ENCODE data around the gene ZNF14. TPM values are rescaled to one million over a fixed set of nuclear protein-coding genes. Genes with fewer than 3 reads are reported as not detected.
"Not testable (repeated sequence)": the region's sequence is repeated elsewhere in the genome, so short reads cannot be mapped to it uniquely, and the experiment has no call there.

ZNF14 gene
- total RNA-seq, result 10 to 100 TPM in 1 of 2 donors, 1 to 10 TPM in 1; 6.2 to 10.9 TPM
- polyA plus RNA-seq, result 1 to 10 TPM; 3.0 to 4.6 TPM
- long read RNA-seq, donor 1, transcript ZNF14-201 (4 exons, 2,949 nt), result major isoform, 6 of 8 reads
- long read RNA-seq, donor 1, partial matches to known transcripts, result 0 of 8 reads
- long read RNA-seq, donor 1, other reads (novel, unspliced or antisense), result 2 of 8 reads
- long read RNA-seq, donor 2, transcript ZNF14-201 (4 exons, 2,949 nt), result major isoform, 5 of 6 reads
- long read RNA-seq, donor 2, partial matches to known transcripts, result 0 of 6 reads
- long read RNA-seq, donor 2, other reads (novel, unspliced or antisense), result 1 of 6 reads

DNA sequence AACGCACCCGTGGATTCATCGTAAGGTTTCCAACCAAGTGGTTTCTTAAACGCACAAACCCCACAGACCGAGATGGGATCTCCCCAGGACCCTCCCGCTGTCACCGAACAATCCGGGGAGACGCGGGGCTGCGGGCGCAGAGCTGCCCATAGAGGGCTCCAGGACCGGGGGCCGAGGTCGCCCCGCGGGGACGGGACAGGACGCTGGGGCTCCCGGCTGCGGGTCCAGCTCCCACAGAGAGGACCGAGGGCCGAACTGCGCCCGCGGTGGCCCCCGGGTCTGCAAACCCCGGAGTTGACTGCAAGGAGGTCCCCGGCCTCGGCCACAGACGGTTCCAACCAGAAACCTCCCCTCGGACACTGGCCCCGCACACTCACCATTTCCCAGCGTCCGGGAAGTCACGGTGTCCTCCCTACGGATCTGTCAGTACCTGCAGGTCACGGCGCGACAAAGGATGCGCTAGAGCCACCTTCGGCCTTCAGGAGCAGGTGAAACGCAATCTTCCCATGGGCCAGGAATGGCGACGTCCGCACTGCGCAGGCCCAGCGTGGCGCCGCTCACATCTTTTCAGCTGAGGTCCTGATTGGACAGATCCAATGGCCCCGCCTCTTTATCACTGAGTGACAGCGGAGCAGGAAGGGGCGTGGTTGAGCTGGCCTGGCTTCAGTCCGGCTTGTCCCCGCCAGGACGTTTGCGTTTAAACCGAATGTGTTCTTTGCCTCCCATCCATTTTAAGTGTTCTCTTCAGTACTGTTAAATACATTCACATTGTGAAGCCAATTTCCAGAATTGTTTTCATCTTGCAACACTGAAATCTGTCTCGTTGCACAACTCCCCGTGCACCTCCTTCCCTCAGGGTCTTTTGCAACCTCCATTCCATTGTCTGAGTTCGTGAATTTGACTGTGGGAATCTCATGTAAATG lies at the start of gene ZNF14:
Gene ZNF14 (minus strand): TSS at position 534 of the 923 bp plus-strand sequence. CDS start 154 bp downstream, at position 380.
- intact Hi-C loops (cut with DNase I), result loop anchor here (5.0 kb wide), 2 partner anchors 66 to 89 kb away; partner anchors contain the start of genes ZNF506 (in 2 of the 2) and ZNF101 (in 1 of the 2)
- peak within 1 kb of the TSS in 1 of 2 donors; percentile 38 for H3K27ac ChIP-seq (ENCODE audit: low read depth in 1 of 2, low read length in 2 of 2)

DNA sequence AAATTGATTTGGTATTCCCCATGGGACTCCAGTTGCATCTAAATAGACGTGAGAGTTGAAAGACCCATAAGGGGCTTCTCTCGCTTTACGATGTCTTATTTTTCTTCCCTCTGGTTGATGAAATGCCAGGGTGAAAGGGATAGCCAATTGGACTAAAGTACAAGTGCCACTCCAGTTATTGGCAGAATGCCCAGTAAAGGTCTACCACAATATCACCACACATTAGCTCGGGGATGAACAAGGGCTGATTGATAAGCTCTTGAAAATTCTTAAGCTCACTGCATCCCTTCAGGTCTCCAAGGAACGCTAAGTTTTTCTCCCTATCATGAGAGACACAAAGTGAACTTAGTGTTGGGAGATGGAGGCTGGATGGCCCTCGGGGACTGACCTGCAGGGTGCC lies 48.9 kb upstream of the ZNF14 start:
- 73 to 76% methylated on average over 6 of the region's 6 CpGs for WGBS, 2 donors
- intact Hi-C loops (cut with DNase I); ATAC-seq (ENCODE audit: low FRiP score): not testable (repeated sequence)

More for the DNA sequence above, at the start of gene ZNF14:
- Histone ChIP-seq H3K36me3 (ENCODE audit: control insufficient read depth in 1 of 2, insufficient read depth in 2 of 2, low read length in 1 of 2) (no peaks in the 10 kb centered on the region), H3K9me3 (ENCODE audit: control insufficient read depth, low read length) (peaks cover 5% of the 10 kb centered on the region), H3K4me3 (ENCODE audit: low read length in 2 of 2) (peak within 1 kb of the TSS; percentile 86 to 92), H3K27me3 (ENCODE audit: control insufficient read depth in 1 of 2, insufficient read depth in 2 of 2, low read length in 1 of 2) (no peaks in the 10 kb centered on the region), H3K4me1 (ENCODE audit: control insufficient read depth in 1 of 2, insufficient read depth in 2 of 2, low read length in 2 of 2) (no peaks in the 10 kb centered on the region)
- 1% methylated on average over 61 of the region's 61 CpGs for WGBS, 2 donors
- ATAC-seq (ENCODE audit: low FRiP score), result peak; percentile 100
- peak; percentile 96 for DNase-seq

GRCh38 chr19:19778666-19779065 lies 45.8 kb upstream of the ZNF14 start:
- Histone ChIP-seq H3K4me1 (ENCODE audit: control insufficient read depth in 1 of 2, insufficient read depth in 2 of 2, low read length in 2 of 2) (peaks cover 0 to 4% of the 10 kb centered on the region in 2 donors), H3K9me3 (ENCODE audit: control insufficient read depth, low read length) (no peaks in the 10 kb centered on the region), H3K4me3 (ENCODE audit: low read length in 2 of 2) (no peak overlapping the region), H3K36me3 (ENCODE audit: control insufficient read depth in 1 of 2, insufficient read depth in 2 of 2, low read length in 1 of 2) (no peaks in the 10 kb centered on the region), H3K27me3 (ENCODE audit: control insufficient read depth in 1 of 2, insufficient read depth in 2 of 2, low read length in 1 of 2) (no peaks in the 10 kb centered on the region), H3K27ac (ENCODE audit: low read depth in 1 of 2, low read length in 2 of 2) (no peak overlapping the region)
- ATAC-seq (ENCODE audit: low FRiP score), result no peak
- intact Hi-C loops (cut with DNase I), result loop anchor here in 1 of 2 donors (5.0 to 10.0 kb wide), 3 partner anchors 44 to 116 kb away; partner anchors contain the start of genes ATP13A1, ZNF253 and ZNF506
- DNase-seq, result no peak
- 71 to 79% methylated on average over 2 of the region's 2 CpGs for WGBS, 2 donors

More for the DNA sequence above, 48.9 kb upstream of the ZNF14 start:
- H3K27ac ChIP-seq (ENCODE audit: low read depth in 1 of 2, low read length in 2 of 2); H3K4me1 ChIP-seq (ENCODE audit: control insufficient read depth in 1 of 2, insufficient read depth in 2 of 2, low read length in 2 of 2); H3K9me3 ChIP-seq (ENCODE audit: control insufficient read depth, low read length); H3K36me3 ChIP-seq (ENCODE audit: control insufficient read depth in 1 of 2, insufficient read depth in 2 of 2, low read length in 1 of 2); H3K4me3 ChIP-seq (ENCODE audit: low read length in 2 of 2); H3K27me3 ChIP-seq (ENCODE audit: control insufficient read depth in 1 of 2, insufficient read depth in 2 of 2, low read length in 1 of 2); DNase-seq: not testable (repeated sequence)

DNA sequence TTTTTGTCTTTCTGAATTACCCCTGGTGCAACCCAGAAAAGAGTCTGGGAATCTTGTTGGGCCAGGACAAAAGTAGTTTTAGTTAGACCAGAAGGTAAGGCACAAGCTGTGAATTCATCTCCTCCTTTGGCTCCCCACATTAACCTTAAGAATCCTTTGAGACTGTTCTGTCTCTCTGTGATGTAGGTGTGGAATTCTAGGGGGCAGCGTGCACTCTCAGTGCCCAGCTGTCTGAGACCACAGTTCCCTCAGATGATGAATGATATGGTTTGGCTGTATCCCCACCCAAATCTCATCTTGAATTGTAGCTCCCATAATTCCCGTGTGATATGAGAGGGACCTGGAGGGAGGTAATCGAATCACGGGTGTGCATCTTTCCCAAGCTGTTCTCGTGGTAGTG lies 44.8 kb upstream of the ZNF14 start:
- no peaks in the 10 kb centered on the region for H3K9me3 ChIP-seq (ENCODE audit: control insufficient read depth, low read length)
- DNase-seq (no peak), ATAC-seq (ENCODE audit: low FRiP score) (no peak)
- intact Hi-C loops (cut with DNase I), result loop anchor here (2.0 to 10.0 kb wide), 4 partner anchors 43 to 115 kb away; partner anchors contain the start of genes ZNF506 (in 2 of the 2), ATP13A1 (in 1 of the 2) and ZNF253 (in 1 of the 2)
- no peak overlapping the region for H3K4me3 ChIP-seq (ENCODE audit: low read length in 2 of 2)
- H3K4me1 ChIP-seq (ENCODE audit: control insufficient read depth in 1 of 2, insufficient read depth in 2 of 2, low read length in 2 of 2), result peaks cover 0 to 4% of the 10 kb centered on the region in 2 donors
- no peaks in the 10 kb centered on the region for H3K36me3 ChIP-seq (ENCODE audit: control insufficient read depth in 1 of 2, insufficient read depth in 2 of 2, low read length in 1 of 2)
- H3K27me3 ChIP-seq (ENCODE audit: control insufficient read depth in 1 of 2, insufficient read depth in 2 of 2, low read length in 1 of 2), result no peaks in the 10 kb centered on the region
- WGBS, 2 donors, result 68 to 72% methylated on average over 5 of the region's 5 CpGs
- no peak overlapping the region for H3K27ac ChIP-seq (ENCODE audit: low read depth in 1 of 2, low read length in 2 of 2)

DNA sequence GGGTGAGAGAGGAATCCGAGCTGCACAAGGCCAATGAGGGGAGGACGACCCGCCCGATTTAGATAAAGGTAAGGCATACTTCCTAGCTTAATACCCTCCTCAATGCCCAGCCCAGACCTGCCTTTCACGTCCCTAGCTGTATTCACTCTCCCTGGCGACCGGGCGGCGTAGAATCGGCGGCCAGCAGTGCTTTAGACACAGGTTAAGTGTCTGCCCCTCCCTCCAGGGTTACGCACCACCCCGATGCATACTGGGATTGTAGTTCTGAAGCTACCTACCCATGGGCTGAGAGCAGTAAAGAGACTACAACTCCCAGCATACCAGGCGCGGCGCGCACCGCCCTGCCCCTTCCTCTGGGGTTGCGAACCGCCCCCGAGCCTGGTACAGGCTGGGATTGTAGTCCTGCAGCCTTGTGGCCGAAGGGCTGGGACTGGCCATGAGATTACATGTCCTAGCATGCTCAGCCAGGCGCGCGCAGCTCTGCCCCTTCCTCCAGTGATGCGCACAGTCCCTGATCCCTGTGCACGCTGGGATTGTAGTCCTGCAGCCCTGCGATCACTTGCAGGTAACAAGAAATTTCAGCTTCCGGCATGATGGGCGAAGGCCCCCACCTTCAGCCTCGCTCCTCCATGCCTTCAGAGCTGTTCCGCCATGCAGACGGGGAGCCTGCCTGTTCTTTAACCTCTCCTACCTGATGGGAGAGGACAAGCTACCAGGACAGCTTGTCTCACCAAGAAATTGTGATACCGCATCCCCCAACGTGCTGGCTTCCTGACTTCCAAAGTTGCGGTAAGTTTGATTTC lies 43.5 kb upstream of the ZNF14 start:
- no peaks in the 10 kb centered on the region for H3K27me3 ChIP-seq (ENCODE audit: control insufficient read depth in 1 of 2, insufficient read depth in 2 of 2, low read length in 1 of 2)
- H3K36me3 ChIP-seq (ENCODE audit: control insufficient read depth in 1 of 2, insufficient read depth in 2 of 2, low read length in 1 of 2), result no peaks in the 10 kb centered on the region
- WGBS, 2 donors, result 0% methylated on average over 36 of the region's 36 CpGs
- intact Hi-C loops (cut with DNase I), result loop anchor here (2.0 to 10.0 kb wide), 4 partner anchors 44 to 114 kb away; partner anchors contain the start of genes ZNF506 (in 2 of the 2), ATP13A1 (in 1 of the 2) and ZNF253 (in 1 of the 2)
- no peak overlapping the region for H3K27ac ChIP-seq (ENCODE audit: low read depth in 1 of 2, low read length in 2 of 2)
- peaks cover 0 to 4% of the 10 kb centered on the region in 2 donors for H3K4me1 ChIP-seq (ENCODE audit: control insufficient read depth in 1 of 2, insufficient read depth in 2 of 2, low read length in 2 of 2)
- H3K9me3 ChIP-seq (ENCODE audit: control insufficient read depth, low read length), result no peaks in the 10 kb centered on the region
- DNase-seq (peak; percentile 99), ATAC-seq (ENCODE audit: low FRiP score) (peak; percentile 100)
- H3K4me3 ChIP-seq (ENCODE audit: low read length in 2 of 2), result peak overlapping the region; percentile 22 to 65

DNA sequence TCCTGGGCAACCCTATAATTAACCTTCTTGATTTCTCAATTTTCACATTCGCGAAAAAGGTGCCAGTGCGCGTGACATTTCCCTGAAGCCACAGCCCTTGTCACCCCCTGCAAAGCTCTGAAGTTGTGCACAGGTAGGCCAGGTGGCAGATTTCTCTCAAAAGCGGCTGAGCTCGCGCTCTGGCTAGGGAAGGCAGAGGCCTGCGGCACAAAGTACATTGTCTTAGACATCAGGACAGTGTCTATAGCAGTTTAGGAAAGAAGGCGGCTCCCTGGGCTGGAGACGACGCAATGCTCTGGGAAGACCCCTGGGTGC lies 42.9 kb upstream of the ZNF14 start:
- H3K27me3 ChIP-seq (ENCODE audit: control insufficient read depth in 1 of 2, insufficient read depth in 2 of 2, low read length in 1 of 2), result no peaks in the 10 kb centered on the region
- peak overlapping the region; percentile 15 to 65 for H3K4me3 ChIP-seq (ENCODE audit: low read length in 2 of 2)
- H3K36me3 ChIP-seq (ENCODE audit: control insufficient read depth in 1 of 2, insufficient read depth in 2 of 2, low read length in 1 of 2), result no peaks in the 10 kb centered on the region
- no peaks in the 10 kb centered on the region for H3K9me3 ChIP-seq (ENCODE audit: control insufficient read depth, low read length)
- intact Hi-C loops (cut with DNase I), result loop anchor here (2.0 to 10.0 kb wide), 4 partner anchors 45 to 114 kb away; partner anchors contain the start of genes ZNF506 (in 2 of the 2), ATP13A1 (in 1 of the 2) and ZNF253 (in 1 of the 2)
- 3% methylated on average over 11 of the region's 11 CpGs for WGBS, 2 donors
- ATAC-seq (ENCODE audit: low FRiP score) (peak; percentile 4), DNase-seq (no peak)
- H3K4me1 ChIP-seq (ENCODE audit: control insufficient read depth in 1 of 2, insufficient read depth in 2 of 2, low read length in 2 of 2), result peaks cover 0 to 4% of the 10 kb centered on the region in 2 donors
- no peak overlapping the region for H3K27ac ChIP-seq (ENCODE audit: low read depth in 1 of 2, low read length in 2 of 2)

DNA sequence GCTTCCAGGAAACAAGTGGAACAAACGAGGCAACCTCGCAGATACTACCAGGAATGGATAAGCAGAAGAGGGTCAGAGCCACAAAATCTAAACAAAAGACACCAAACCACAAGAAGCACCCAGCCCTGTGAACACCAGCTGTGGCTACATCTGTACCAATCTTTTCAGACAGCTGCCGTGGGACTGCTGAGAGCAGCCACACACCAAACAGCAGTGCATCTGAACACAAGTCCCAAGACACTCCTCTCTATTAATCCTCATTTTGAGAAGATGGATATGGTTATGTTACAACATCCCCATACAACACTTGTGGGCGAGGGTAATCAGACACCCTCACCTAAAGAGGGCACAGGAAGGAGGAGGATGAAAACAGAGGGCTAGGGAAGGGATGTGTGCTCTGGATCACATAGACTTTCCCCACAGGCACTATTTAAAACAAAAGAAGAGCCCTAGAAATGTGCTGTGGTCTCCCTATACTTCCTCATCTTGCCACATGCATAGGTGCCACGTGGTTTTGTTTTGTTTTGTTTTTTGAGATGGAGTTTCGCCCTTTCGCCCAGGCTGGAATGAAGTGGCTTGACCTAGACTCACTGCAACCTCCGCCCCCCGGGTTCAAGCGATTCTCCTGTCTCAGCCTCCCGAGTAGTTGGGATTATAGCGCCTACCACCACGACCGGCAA lies 41.6 kb upstream of the ZNF14 start:
- H3K27ac ChIP-seq (ENCODE audit: low read depth in 1 of 2, low read length in 2 of 2), result no peak overlapping the region
- WGBS, 2 donors, result 87 to 89% methylated on average over 14 of the region's 14 CpGs
- intact Hi-C loops (cut with DNase I), result loop anchor here in 1 of 2 donors (5.0 to 10.0 kb wide), 3 partner anchors 48 to 112 kb away; partner anchors contain the start of genes ATP13A1, ZNF253 and ZNF506

More for the DNA sequence above, 41.6 kb upstream of the ZNF14 start:
- peaks cover 0 to 4% of the 10 kb centered on the region in 2 donors for H3K4me1 ChIP-seq (ENCODE audit: control insufficient read depth in 1 of 2, insufficient read depth in 2 of 2, low read length in 2 of 2)
- ATAC-seq (ENCODE audit: low FRiP score) (no peak), DNase-seq (no peak)
- H3K27me3 ChIP-seq (ENCODE audit: control insufficient read depth in 1 of 2, insufficient read depth in 2 of 2, low read length in 1 of 2), result no peaks in the 10 kb centered on the region
- H3K9me3 ChIP-seq (ENCODE audit: control insufficient read depth, low read length), result no peaks in the 10 kb centered on the region
- no peaks in the 10 kb centered on the region for H3K36me3 ChIP-seq (ENCODE audit: control insufficient read depth in 1 of 2, insufficient read depth in 2 of 2, low read length in 1 of 2)
- no peak overlapping the region for H3K4me3 ChIP-seq (ENCODE audit: low read length in 2 of 2)

All from aorta (tissue), 5 donors.